Endothelial cell of umbilical vein (primary cell): Measurements from ENCODE around the gene TRAPPC8.

ENCODE experiments used
- CTCF ChIP-seq, 2 donors: IDR thresholded peaks; 1 replicate in 1 of 2; 2 replicates in 1 of 2; pipeline ENCODE4 v1.5.1; 2011; ENCODE audit warnings: low read length in 2 of 2, mild to moderate bottlenecking in 2 of 2, moderate library complexity in 2 of 2, control low read depth in 1 of 2, inconsistent platforms in 1 of 2, low read depth in 1 of 2; ENCODE audit not compliant: insufficient read depth in 1 of 2; ENCODE audit errors: extremely low read depth in 1 of 2
- EZH2 ChIP-seq: IDR thresholded peaks from 2 replicates; pipeline ENCODE4 v1.6.1; 2012; ENCODE audit warnings: borderline replicate concordance, low read depth, mild to moderate bottlenecking, moderate library complexity, low read length, inconsistent platforms; ENCODE audit not compliant: severe bottlenecking

GRCh38 chr18:31837879-31838278 lies 105.0 kb downstream of the TRAPPC8 start:
- TF ChIP-seq CTCF (IDR thresholded peaks at IDR 0.05; ENCODE audit: extremely low read depth in 1 of 2, insufficient read depth in 1 of 2, low read depth in 1 of 2, low read length in 2 of 2) (no peak), EZH2 (no peak)
